Left ventricle myocardium inferior (tissue), 1 donor: ENCODE data around the gene DDX41. TPM values are rescaled to one million over a fixed set of nuclear protein-coding genes. Genes with fewer than 3 reads are reported as not detected.

Experiments used
- DNase-seq: peaks from one replicate; pipeline ENCODE4 v3.0.0-alpha.2; 2020
- H3K27ac ChIP-seq: fragments of 200-600 bp; replicated peaks from 2 replicates; pipeline ENCODE4 v1.8.0; 2021
- H3K27me3 ChIP-seq: fragments of 200-600 bp; 2 replicates; pipeline ENCODE4 v1.8.0; 2021; ENCODE audit warnings: low read depth
- H3K36me3 ChIP-seq: fragments of 200-600 bp; 2 replicates; pipeline ENCODE4 v1.8.0; 2021
- H3K4me1 ChIP-seq: fragments of 200-600 bp; 2 replicates; pipeline ENCODE4 v1.8.0; 2021
- H3K4me3 ChIP-seq: fragments of 200-600 bp; 2 replicates; pipeline ENCODE4 v1.8.0; 2021; ENCODE audit warnings: mild to moderate bottlenecking, moderate library complexity
- H3K9me3 ChIP-seq: fragments of 200-600 bp; replicated peaks from 2 replicates; pipeline ENCODE4 v1.8.0; 2021
- CTCF ChIP-seq: fragments of 200-600 bp; IDR thresholded peaks from 2 replicates; pipeline ENCODE4 v1.8.0; 2021; ENCODE audit warnings: antibody characterized with exemption, mild to moderate bottlenecking, borderline replicate concordance
- intact Hi-C: fragments of 100-400 bp; cut with micrococcal nuclease; formaldehyde crosslinking; loops from one replicate; pipeline ENCODE4 v1.11.0; 2022
- total RNA-seq: library from RNA; stranded (reverse); fragmentation: NEBNext Ultra II Directional; extraction: Animal tissue kit (Norgen Biotek cat#: 25700); gene quantifications from one replicate; pipeline ENCODE4 v1.2.1, GENCODE V29; 2021
- donor health status: DM: no; HTN: yes; CAD: no; lungs with severe emphysema.

Gene DDX41
- total RNA-seq, 1 donor from 2014 or later: 29.7 TPM

DNA sequence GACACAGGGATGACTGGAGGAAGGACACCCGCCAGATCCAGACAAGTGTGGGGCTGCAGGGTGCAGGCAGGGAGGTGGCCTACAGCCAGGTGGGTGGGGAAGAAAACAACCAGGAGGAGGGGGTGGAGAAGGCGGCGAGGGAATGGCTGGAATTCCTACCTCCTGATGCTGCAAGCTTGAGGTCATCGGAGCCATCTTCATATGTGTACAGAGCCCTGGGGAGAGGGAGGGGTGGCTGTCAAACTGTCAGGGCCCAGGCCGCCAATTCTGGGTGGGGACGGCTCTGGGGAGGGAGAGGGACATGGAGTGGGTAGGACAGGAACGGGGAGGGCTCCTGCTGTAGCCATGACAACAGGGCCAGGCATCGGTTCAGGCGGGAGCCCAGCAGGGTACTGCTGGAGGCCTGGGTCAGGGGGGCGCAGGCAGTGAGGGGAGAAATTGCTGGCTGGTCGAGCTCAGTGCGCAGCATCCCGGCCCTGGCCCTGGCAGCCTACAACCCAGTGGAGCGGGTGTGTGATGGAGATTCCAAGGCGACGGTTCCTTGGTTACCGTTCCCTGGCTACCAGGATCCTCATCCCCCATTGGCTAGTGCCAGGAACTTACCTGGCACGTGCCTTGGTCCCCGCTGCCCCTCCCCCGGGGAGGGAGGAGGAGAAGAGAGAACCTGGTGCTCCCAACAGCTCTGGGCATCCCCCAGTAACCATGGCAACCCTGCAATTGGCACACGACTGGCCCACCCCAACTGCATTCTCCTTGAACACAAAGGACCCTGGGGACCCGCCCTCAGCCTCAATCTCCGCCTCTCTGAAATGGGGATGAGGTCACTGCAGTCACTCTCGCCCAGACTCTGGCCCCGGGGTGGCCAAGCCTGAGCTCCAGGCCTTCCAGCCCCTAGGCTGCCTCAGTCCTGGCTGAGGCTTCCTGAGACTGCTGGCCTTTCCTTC is 47.8 kb downstream of the DDX41 start:
- no peak for TF ChIP-seq CTCF
- peak; percentile 63 for DNase-seq
- intact Hi-C loops: no loop called here
- H3K27me3 ChIP-seq: peaks cover 84% of the 10 kb centered on the region
- H3K9me3 ChIP-seq: peaks cover 7% of the 10 kb centered on the region
- peaks cover 30% of the 10 kb centered on the region for H3K36me3 ChIP-seq
- H3K4me3 ChIP-seq: peak overlapping the region; percentile 79
- H3K4me1 ChIP-seq: peaks cover 54% of the 10 kb centered on the region
- H3K27ac ChIP-seq: peak overlapping the region; percentile 92

DNA sequence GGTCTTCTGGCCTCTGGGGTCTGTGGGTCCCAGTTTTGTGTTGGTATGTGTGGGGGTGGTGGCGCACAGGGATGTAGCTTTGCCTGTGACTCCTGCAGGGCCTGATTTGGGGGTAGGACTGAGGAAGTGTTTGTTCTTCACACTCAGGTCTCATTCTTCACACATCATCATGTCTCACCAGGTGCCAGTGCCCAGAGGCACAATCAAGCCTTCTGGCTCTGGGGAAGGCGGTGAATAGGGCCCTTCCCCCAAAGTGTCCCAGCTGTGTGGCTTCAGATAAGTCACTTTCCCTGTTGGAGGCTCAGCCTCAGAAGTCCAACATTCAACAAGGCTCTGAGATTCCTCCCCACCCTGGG is 48.5 kb downstream of the DDX41 start:
- Histone ChIP-seq H3K27ac (peak overlapping the region; percentile 92), H3K27me3 (peaks cover 85% of the 10 kb centered on the region), H3K4me1 (peaks cover 52% of the 10 kb centered on the region), H3K9me3 (peaks cover 7% of the 10 kb centered on the region), H3K36me3 (peaks cover 30% of the 10 kb centered on the region), H3K4me3 (no peak overlapping the region)
- intact Hi-C loops: no loop called here
- DNase-seq: no peak
- TF ChIP-seq CTCF: no peak

GRCh38 chr5:177467436-177467835 is 49.3 kb downstream of the DDX41 start:
- Histone ChIP-seq H3K27ac (no peak overlapping the region), H3K4me1 (peaks cover 48% of the 10 kb centered on the region), H3K9me3 (peaks cover 7% of the 10 kb centered on the region), H3K36me3 (peaks cover 30% of the 10 kb centered on the region), H3K4me3 (no peak overlapping the region), H3K27me3 (peaks cover 83% of the 10 kb centered on the region)
- TF ChIP-seq CTCF: no peak
- intact Hi-C loops: no loop called here
- no peak for DNase-seq

DNA sequence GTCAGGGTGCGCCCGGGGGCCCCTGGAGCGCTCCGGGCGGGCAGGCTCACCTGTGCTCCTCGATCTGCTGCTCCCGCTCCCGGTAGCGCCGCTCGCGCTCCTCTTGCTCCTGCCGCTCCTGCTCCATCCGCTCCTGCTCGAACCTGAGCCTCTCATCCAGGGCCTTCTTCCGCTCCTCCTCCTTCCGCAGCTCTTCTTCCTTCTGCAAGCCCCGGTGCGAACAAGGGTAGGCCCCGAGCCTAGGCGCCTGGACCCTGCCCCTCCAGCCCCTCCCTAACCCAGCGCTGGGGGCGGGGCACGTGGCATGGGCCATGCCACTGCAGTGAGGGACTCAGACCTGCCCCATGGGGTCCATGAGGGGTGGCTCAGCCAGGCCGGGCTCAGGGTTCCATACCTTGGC is 49.9 kb downstream of the DDX41 start:
- Histone ChIP-seq H3K4me3 (no peak overlapping the region), H3K36me3 (peaks cover 30% of the 10 kb centered on the region), H3K27ac (no peak overlapping the region), H3K9me3 (peaks cover 7% of the 10 kb centered on the region), H3K27me3 (peaks cover 80% of the 10 kb centered on the region), H3K4me1 (peaks cover 47% of the 10 kb centered on the region)
- DNase-seq: no peak
- intact Hi-C loops: no loop called here
- TF ChIP-seq CTCF: no peak

- intact Hi-C loops: no loop called here
- Histone ChIP-seq H3K27me3 (peaks cover 62% of the 10 kb centered on the region), H3K36me3 (peaks cover 32% of the 10 kb centered on the region), H3K9me3 (peaks cover 7% of the 10 kb centered on the region), H3K4me1 (peaks cover 39% of the 10 kb centered on the region), H3K27ac (no peak overlapping the region), H3K4me3 (no peak overlapping the region)
- TF ChIP-seq CTCF: no peak
- no peak for DNase-seq
Measured at GRCh38 chr5:177465044-177465443, 51.7 kb downstream of the DDX41 start.
